Measurements from ENCODE around the gene PRIM2. TPM values are rescaled to one million over a fixed set of nuclear protein-coding genes. Genes with fewer than 3 reads are reported as not detected.
"Not testable (repeated sequence)": the region's sequence is repeated elsewhere in the genome, so short reads cannot be mapped to it uniquely, and the experiment has no call there.

Gene PRIM2
- total RNA-seq, 1 donor from 2014 or later: 10.5 TPM

DNA sequence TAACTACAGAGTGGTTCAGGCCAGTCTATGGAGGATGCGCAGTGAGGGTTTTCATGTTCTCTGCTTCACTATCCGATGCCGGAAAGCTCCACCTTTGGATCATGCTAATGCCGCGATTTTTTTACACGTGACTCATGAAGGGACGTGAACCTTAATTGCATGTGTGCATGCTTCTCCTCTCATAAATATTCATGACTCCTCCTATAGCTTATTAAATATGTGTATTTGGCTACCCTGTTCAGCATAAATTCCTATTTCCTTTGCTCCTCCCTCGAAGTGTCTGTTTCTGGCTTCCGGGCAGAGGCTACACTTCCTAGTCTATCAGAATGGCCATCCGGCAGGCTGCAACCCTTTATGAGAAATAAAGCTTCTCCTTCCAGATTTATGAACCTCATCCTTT lies 185.0 kb downstream of the PRIM2 start:
- not testable (repeated sequence) for DNase-seq (ENCODE audit: low spot score)

DNA sequence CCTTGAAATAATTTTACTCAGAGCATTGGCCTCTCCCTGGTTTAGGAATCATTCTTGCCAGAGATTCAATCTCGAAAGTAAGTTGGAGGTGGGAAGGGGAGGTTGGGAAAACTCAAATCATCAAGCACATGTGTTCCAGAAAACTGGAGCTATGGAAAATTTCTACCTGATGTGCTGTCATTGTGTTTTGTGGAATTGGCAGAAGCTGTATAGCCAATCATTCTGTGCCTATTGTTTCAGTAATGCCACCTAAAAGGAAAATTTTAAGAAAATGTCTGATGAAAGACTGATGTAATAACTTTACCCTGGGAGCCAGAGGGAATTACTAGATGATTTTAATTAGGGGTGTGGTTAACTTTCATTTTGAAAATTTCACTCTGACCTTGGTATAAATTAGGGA lies 187.8 kb downstream of the PRIM2 start:
- not testable (repeated sequence) for DNase-seq (ENCODE audit: low spot score)

GRCh38 chr6:57510390-57510789 lies 193.0 kb downstream of the PRIM2 start:
- not testable (repeated sequence) for DNase-seq (ENCODE audit: low spot score)

DNA sequence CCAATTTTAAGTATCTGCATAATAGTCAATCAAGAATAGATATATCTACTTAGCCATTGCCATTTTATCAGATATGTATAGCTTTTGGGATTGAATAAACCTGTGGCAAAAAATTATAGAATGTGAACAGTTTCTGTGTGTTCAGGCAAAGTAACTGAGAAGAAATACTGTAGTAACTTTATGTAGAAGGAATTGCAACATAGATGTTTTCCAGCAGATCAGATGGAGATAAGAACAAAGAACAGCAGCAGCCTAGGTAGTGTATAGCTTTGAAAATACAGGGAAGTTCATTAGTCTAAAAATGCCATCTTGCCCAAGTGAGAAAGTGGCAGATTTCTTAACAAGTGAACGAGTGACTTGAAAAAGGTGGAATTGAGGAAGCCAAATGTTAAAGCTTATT lies 197.7 kb downstream of the PRIM2 start:
- DNase-seq (ENCODE audit: low spot score): not testable (repeated sequence)

GRCh38 chr6:57515845-57516244 lies 198.4 kb downstream of the PRIM2 start:
- not testable (repeated sequence) for DNase-seq (ENCODE audit: low spot score)

DNA sequence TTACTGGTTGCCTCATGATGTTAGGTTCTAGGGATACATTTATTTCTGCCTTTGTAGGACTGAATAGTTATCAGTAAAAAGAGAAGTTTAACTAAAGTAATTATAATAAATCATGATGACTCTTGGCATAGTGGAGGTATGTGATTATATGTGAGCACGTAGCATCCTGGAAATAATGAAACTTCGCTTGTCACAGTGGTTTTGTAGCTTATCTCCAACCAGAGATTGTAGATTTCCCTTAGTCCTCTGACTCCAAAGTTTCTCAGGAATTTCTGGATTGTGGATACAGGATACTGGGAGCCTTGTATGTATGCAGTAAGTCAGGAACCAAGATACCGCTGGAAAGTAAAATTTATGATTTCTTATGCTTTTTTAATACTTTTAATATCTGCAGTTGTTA lies 199.3 kb downstream of the PRIM2 start:
- not testable (repeated sequence) for DNase-seq (ENCODE audit: low spot score)

DNA sequence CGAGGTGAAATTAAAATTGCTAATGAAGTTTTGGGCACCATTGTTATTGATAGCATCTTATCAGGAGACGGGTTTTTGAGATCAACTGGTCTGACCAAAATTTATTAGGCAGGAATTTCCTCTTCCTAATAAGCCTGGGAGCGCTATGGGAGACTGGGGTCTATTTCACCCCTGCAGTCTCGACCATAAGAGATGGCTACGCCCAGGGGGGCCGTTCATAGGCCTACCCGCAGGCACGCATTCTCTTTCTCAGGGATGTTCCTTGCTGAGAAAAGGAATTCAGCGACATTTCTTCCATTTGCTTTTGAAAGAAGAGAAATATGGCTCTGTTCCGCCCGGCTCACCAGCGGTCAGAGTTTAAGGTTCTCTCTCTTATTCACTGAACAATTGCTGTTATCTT lies 201.8 kb downstream of the PRIM2 start:
- not testable (repeated sequence) for DNase-seq (ENCODE audit: low spot score)

- DNase-seq (ENCODE audit: low spot score): not testable (repeated sequence)
These were observed 203.7 kb downstream of the PRIM2 start for GRCh38 chr6:57521085-57521484.

GRCh38 chr6:57523221-57523620 lies 205.8 kb downstream of the PRIM2 start:
- DNase-seq (ENCODE audit: low spot score): not testable (repeated sequence)

GRCh38 chr6:57529755-57530154 lies 212.3 kb downstream of the PRIM2 start:
- not testable (repeated sequence) for DNase-seq (ENCODE audit: low spot score)

DNA sequence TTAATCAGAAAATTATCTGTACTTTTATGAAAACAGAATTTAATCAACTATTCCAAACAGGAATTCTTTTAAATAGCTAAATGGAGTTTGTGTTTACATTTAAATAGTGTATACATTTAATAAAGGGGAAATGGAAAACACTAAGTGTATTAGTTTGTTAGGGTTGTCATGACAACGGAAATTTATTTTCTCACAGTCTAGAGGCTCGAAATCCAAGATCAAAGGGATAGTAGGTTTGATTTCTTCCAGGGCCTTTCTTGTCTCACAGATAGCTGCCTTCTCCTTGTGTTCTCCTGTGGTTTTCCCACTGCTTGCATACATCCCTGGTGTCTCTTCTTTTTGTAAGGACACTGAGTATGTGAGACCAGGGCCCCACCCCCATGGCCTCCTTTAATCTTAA lies 215.2 kb downstream of the PRIM2 start:
- not testable (repeated sequence) for DNase-seq (ENCODE audit: low spot score)

GRCh38 chr6:57535121-57535520 lies 217.7 kb downstream of the PRIM2 start:
- not testable (repeated sequence) for DNase-seq (ENCODE audit: low spot score)

DNA sequence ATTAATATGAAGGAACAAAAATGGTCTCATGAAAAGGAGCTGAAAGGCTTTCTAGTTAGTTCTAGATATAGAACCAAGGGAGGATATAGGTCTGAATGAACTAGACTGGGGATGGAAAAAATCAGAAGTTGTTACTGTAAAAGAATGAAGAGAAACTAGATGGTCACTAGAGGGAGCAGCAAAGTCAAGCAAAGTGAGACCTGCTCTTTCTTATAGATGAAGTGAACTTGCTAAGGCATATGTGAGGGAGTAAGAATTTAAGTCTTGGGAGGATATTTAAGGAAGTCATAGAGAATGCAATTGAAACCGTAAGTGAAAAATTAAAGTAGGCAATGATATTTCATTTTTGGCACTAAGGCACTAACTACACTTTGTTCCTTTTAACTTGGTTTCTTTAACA lies 218.6 kb downstream of the PRIM2 start:
- not testable (repeated sequence) for DNase-seq (ENCODE audit: low spot score)

DNA sequence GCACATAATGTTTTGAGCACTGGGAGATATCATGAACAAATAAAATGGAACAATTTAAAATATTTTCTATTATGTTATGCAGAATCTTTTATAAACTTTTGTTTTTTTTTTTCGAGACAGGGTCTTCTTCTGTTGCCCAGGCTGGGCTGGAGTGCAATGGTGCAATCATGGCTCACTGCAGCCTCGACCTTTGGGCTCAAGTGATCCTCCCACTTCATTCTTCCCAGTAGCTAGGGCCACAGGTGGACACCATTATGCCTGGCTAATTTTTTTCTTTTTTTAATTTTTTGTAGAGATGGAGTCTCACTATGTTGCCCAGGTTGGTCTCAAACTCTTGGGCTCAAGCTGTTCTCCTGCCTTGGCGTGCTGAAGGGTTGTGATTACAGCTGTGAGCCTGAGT lies 220.5 kb downstream of the PRIM2 start:
- not testable (repeated sequence) for DNase-seq (ENCODE audit: low spot score)

DNA sequence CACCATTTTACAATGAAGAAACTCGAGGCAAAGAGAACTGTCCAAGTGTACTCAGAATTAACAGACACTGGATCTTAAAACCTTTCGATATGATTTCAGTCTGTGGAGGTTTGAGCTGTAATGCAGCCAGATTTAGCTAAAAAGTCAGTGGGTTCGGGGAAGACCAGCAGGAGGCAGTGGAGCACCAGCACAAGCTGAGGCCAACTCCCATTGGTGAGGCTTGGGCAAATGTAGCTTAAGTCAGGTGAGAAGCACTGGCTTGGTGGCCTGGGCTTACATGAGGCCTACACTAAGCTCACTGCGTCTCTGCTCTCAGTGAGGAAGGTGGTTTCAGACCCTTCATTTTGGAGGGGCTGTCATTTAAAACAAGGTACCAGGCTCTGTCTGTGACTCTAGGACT lies 234.5 kb downstream of the PRIM2 start:
- not testable (repeated sequence) for DNase-seq (ENCODE audit: low spot score)

DNA sequence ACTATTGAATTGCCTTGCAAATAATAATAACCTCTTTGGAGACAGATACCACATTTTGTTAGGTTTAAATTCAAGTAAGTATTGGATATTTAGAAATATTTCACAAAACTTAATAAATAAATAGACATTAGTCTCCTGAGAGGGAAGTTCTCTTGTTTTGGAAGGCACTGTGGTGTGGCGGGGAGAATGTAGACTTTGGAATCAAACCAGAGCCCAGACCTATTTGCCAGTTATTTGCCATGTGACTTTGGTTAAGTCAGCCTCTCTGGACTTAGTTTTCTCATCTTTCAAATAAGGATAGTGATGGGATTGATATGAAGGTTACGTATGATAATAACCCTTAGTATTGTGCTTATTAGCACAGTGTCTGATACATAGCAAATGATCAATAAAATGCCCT lies 240.4 kb downstream of the PRIM2 start:
- DNase-seq (ENCODE audit: low spot score): not testable (repeated sequence)

DNA sequence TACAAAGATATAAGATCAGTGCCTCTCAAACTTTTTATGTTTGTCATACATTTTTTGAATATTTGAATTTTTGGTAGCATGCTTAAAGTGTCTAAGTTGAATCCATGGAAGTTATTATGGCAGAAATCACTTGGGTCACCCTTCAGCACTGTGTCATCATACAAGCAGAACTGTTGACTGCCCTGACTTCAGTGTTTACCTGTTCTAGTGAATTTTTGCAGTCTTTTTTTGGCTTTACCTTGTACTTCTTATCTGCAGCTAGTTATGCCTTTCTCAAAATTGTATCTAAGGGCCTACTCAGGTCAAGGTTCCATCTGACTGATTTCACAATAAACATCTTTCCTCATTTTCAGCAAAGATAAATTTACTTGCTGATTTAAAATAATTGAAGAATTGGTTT lies 241.7 kb downstream of the PRIM2 start:
- not testable (repeated sequence) for DNase-seq (ENCODE audit: low spot score)

- not testable (repeated sequence) for DNase-seq (ENCODE audit: low spot score)
These were observed 244.8 kb downstream of the PRIM2 start for GRCh38 chr6:57562233-57562632.

DNA sequence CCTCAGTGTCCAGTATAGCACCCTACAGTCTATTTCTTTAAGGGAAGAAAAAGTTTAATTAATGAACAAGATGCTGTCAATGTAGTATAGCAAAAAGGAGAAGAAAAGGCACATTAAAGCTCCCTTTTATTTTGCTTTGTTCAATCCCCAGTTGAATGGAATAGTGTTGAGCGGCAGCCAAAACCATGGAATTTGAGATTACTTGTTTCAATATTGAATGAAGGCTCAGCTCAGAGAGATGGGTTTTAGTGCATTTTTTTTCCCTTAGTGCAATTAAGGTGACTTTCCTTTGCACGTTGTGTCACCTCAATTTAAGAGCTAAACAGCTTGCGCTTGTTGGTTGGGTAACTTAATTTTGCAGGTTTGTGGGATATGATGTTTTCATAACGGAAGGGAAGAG lies 254.7 kb downstream of the PRIM2 start:
- DNase-seq (ENCODE audit: low spot score): not testable (repeated sequence)

- not testable (repeated sequence) for DNase-seq (ENCODE audit: low spot score)
These were observed 255.4 kb downstream of the PRIM2 start for GRCh38 chr6:57572844-57573243.

- not testable (repeated sequence) for DNase-seq (ENCODE audit: low spot score)
These were observed 259.6 kb downstream of the PRIM2 start for GRCh38 chr6:57577023-57577422.

DNA sequence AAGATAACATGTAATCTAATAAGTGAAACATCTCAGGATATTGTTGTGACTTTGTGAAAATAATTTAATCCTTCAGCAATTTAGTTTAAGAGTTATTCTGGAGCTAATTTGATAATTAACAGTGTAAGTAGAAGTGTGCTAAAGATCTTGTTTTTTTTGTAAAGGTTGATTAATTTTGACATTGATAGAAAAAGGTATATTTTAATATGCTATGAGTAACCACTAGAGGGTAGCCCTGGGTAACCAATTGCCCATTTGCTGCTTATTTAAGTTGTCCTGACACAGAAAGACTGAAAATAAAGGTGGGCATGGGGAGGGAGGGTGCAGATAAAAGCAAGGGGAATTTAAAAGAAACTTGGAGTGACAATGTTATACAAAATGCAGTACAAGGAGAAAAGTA lies 262.1 kb downstream of the PRIM2 start:
- not testable (repeated sequence) for DNase-seq (ENCODE audit: low spot score)

GRCh38 chr6:57581586-57581985 lies 264.2 kb downstream of the PRIM2 start:
- not testable (repeated sequence) for DNase-seq (ENCODE audit: low spot score)

GRCh38 chr6:57601105-57601504 lies 283.7 kb downstream of the PRIM2 start:
- DNase-seq (ENCODE audit: low spot score): not testable (repeated sequence)

All from mucosa of gallbladder (tissue), 1 donor.